ENCODE measurements around the gene PHF24. TPM values are rescaled to one million over a fixed set of nuclear protein-coding genes. Genes with fewer than 3 reads are reported as not detected.

PHF24 gene
- total RNA-seq, 4 donors from 2014 or later, result 0.26 to 4.2 (median 1.2) TPM

DNA sequence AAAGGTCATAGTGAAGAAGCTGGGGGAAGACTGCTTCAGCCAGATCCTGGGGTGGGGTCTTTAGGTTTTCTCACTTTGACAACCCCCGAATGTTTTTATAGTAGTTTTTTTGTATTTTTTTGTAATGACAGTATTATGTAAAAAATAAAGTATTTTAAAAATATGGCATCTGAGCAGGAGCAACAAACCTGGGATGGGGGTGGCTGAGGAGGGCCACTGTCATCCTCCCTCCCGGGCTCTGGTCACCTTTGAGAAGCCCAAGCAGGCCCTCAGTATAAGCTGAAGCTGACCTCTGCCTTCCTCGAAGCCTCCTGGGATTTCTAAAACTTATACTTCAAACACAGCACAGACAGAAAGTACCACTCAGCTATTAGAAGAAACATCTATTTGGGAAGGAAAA, 40.2 kb downstream of the PHF24 start:
- TF ChIP-seq POLR2AphosphoS5 (IDR thresholded peaks at IDR 0.05) (no peak), POLR2A (IDR thresholded peaks at IDR 0.05) (no peak), EP300 (IDR thresholded peaks at IDR 0.05) (no peak)
- TF ChIP-seq, protein P1, sequence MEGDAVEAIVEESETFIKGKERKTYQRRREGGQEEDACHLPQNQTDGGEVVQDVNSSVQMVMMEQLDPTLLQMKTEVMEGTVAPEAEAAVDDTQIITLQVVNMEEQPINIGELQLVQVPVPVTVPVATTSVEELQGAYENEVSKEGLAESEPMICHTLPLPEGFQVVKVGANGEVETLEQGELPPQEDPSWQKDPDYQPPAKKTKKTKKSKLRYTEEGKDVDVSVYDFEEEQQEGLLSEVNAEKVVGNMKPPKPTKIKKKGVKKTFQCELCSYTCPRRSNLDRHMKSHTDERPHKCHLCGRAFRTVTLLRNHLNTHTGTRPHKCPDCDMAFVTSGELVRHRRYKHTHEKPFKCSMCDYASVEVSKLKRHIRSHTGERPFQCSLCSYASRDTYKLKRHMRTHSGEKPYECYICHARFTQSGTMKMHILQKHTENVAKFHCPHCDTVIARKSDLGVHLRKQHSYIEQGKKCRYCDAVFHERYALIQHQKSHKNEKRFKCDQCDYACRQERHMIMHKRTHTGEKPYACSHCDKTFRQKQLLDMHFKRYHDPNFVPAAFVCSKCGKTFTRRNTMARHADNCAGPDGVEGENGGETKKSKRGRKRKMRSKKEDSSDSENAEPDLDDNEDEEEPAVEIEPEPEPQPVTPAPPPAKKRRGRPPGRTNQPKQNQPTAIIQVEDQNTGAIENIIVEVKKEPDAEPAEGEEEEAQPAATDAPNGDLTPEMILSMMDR (IDR thresholded peaks at IDR 0.05), result no peak
- WGBS, result 84% methylated on average over 3 of the region's 3 CpGs
- Histone ChIP-seq H3K9me3 (no peaks in the 10 kb centered on the region), H3K4me1 (peaks cover 41% of the 10 kb centered on the region), H3K27ac (no peak overlapping the region), H3K4me3 (no peak overlapping the region), H3K27me3 (no peaks in the 10 kb centered on the region), H3K36me3 (peaks cover 11% of the 10 kb centered on the region)
- no peak for DNase-seq (ENCODE audit: low spot score in 2 of 2)

DNA sequence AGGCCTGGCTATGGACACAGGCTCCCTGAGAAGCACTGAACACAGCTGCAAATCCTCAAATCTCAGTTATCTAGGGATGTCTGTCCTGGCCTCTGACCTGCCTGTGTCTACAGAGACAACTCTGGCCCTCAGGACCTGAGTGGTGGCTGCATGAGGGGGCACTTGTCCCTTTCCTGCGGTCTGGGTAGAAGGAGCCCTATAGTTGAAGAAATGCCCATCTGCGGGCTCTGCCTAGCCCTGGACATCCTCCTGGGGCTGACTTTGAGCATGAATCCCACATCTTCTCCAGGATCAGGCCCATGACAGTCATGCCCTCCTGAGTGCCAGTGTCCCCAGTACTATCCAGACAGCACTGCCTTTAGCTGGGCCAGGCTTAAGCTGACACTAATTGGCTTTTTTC, 41.5 kb downstream of the PHF24 start:
- no peak overlapping the region for H3K27ac ChIP-seq
- H3K27me3 ChIP-seq, result no peaks in the 10 kb centered on the region
- H3K4me3 ChIP-seq, result no peak overlapping the region
- TF ChIP-seq EP300 (IDR thresholded peaks at IDR 0.05) (no peak), POLR2AphosphoS5 (IDR thresholded peaks at IDR 0.05) (no peak), POLR2A (IDR thresholded peaks at IDR 0.05) (no peak)
- TF ChIP-seq, protein P1 (IDR thresholded peaks at IDR 0.05), result no peak
- H3K9me3 ChIP-seq, result no peaks in the 10 kb centered on the region
- peaks cover 11% of the 10 kb centered on the region for H3K36me3 ChIP-seq
- 88% methylated on average over 2 of the region's 2 CpGs for WGBS
- peaks cover 28% of the 10 kb centered on the region for H3K4me1 ChIP-seq
- no peak for DNase-seq (ENCODE audit: low spot score in 2 of 2)

DNA sequence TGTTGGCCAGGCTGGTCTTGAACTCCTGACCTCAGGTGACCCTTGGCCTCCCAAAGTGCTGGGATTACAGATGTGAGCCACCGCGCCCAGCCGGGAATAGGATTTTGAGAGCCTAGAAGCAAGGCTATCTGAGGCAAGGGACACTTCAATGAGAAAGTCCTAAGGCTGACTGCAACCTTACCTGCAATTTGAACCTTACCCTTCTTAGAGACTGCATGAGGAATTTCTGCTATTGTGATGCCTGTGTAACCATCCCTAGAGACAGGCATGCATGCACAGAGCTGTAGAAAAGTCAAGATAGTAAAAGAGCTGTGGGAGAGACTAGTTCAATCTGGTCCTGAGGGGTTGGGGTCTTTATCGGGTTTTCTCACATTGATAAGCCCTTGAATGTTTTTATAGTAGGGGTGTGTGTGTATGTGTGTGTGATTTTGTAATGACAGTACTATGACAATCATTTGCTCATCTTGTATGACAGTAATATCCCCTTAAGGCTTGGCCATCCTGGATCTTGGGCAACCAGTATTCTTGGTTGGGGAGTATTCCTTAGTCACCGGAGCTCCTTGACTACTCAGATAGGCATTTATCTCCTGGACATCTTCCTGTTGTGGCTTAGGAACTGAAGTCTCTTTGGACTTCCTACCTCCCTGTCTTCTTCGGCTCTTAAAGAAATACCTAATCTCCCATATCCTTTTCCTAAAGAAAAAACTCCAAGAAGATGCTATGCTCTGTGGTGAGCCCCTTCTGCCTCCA, 42.6 kb downstream of the PHF24 start:
- H3K4me3 ChIP-seq, result no peak overlapping the region
- no peaks in the 10 kb centered on the region for H3K9me3 ChIP-seq
- H3K27ac ChIP-seq, result peak overlapping the region; percentile 21
- no peak for TF ChIP-seq POLR2AphosphoS5 (IDR thresholded peaks at IDR 0.05)
- TF ChIP-seq, protein P1 (IDR thresholded peaks at IDR 0.05), result no peak
- no peak for TF ChIP-seq EP300 (IDR thresholded peaks at IDR 0.05)
- no peak for TF ChIP-seq POLR2A (IDR thresholded peaks at IDR 0.05)
- WGBS, result 84% methylated on average over 6 of the region's 6 CpGs
- peaks cover 17% of the 10 kb centered on the region for H3K4me1 ChIP-seq
- no peaks in the 10 kb centered on the region for H3K27me3 ChIP-seq
- DNase-seq (ENCODE audit: low spot score in 2 of 2), result no peak
- H3K36me3 ChIP-seq, result peaks cover 11% of the 10 kb centered on the region

DNA sequence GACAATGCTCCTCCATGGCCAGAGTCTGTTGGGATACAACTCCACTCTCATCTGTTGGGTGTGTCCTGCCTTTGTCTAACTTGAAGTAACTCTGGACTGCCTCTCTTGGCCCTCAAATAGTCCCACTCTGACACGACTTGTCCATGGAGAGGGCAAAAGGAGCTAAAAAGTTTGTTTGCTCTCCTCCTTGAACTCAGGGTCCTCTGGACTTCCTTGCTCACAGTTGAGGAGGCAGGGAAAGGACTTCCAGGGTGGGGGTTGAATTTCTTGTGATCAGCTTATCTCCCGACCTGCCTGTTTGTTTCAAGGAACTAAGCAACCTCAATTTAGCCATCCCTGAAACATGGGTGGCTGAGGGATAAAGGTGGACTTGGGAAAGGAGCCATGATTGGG, 43.2 kb downstream of the PHF24 start:
- 85% methylated on average over 2 of the region's 2 CpGs for WGBS
- Histone ChIP-seq H3K27me3 (no peaks in the 10 kb centered on the region), H3K9me3 (no peaks in the 10 kb centered on the region), H3K4me3 (no peak overlapping the region), H3K4me1 (peaks cover 11% of the 10 kb centered on the region), H3K27ac (peak overlapping the region; percentile 21), H3K36me3 (peaks cover 7% of the 10 kb centered on the region)
- no peak for TF ChIP-seq EP300 (IDR thresholded peaks at IDR 0.05)
- TF ChIP-seq, protein P1 (IDR thresholded peaks at IDR 0.05), result no peak
- no peak for TF ChIP-seq POLR2AphosphoS5 (IDR thresholded peaks at IDR 0.05)
- no peak for TF ChIP-seq POLR2A (IDR thresholded peaks at IDR 0.05)
- no peak for DNase-seq (ENCODE audit: low spot score in 2 of 2)

DNA sequence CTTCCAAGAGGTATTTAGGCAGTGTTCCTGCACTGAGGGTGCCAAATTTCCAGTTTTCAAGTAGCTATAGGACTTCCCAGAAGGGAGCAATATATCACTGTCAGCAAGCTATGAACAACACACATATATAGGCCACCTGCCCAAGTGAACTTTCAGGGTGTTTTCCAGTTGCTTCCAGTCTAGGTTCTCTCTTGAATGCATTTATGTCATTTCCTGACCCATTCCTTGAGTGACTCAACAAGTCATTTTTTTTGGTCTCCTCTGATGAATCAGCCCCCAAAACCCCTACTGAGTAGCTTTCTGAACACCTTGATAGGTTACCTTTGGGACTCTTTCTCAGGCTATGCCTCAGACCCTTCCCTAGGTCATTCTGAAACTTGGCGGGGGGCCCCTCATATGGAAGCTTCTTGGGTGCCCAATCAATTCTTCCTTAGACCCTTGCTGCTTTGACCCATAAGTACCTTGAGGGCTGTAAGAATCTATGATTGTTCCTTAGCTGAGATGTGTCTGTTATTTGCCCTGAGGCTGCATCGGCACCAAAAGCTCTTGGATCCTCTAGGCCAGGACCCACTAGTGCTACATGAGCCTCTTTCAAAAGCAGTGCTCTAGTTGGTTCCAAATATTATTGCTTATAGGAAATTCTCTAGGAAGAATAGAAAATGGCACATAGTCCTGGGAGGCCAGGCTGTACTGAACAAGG, 43.9 kb downstream of the PHF24 start:
- no peak for DNase-seq (ENCODE audit: low spot score in 2 of 2)
- Histone ChIP-seq H3K4me1 (peaks cover 11% of the 10 kb centered on the region), H3K27ac (no peak overlapping the region), H3K4me3 (no peak overlapping the region), H3K9me3 (no peaks in the 10 kb centered on the region), H3K36me3 (peaks cover under 1% of the 10 kb centered on the region), H3K27me3 (no peaks in the 10 kb centered on the region)
- no peak for TF ChIP-seq EP300 (IDR thresholded peaks at IDR 0.05)
- TF ChIP-seq POLR2AphosphoS5 (IDR thresholded peaks at IDR 0.05), result no peak
- TF ChIP-seq, protein P1 (IDR thresholded peaks at IDR 0.05), result no peak
- no peak for TF ChIP-seq POLR2A (IDR thresholded peaks at IDR 0.05)
- 89% methylated on average over 2 of the region's 2 CpGs for WGBS
